ENCODE results near the gene MFN2.
A peak's percentile ranks its signal among the peaks of the same experiment; 100 is the strongest.

MFN2 gene

GRCh38 chr1:11981378-11982009, 1.2 kb downstream of the MFN2 start:
- H3K36me3 ChIP-seq (ENCODE audit: control insufficient read depth in 2 of 2, insufficient read depth in 2 of 2, low read length in 2 of 2), result peaks cover 29 to 33% of the 10 kb centered on the region in 2 donors
- H3K27me3 ChIP-seq (ENCODE audit: control insufficient read depth in 1 of 2, insufficient read depth in 2 of 2, low read length in 2 of 2), result no peaks in the 10 kb centered on the region
- no peaks in the 10 kb centered on the region for H3K9me3 ChIP-seq (ENCODE audit: control insufficient read depth in 2 of 2, low read length in 2 of 2)
- peak overlapping the region; percentile 21 to 98 for H3K9ac ChIP-seq (ENCODE audit: low read length in 2 of 2)
- H3K4me1 ChIP-seq (ENCODE audit: control insufficient read depth, insufficient read depth, low read length), result peaks cover 57% of the 10 kb centered on the region
- H3K27ac ChIP-seq (ENCODE audit: low read length), result peak overlapping the region; percentile 97
- H3K4me3 ChIP-seq (ENCODE audit: low read length in 2 of 2), result peak overlapping the region; percentile 96 to 97

GRCh38 chr1:11982010-11982392, 1.8 kb downstream of the MFN2 start:
- no peaks in the 10 kb centered on the region for H3K27me3 ChIP-seq (ENCODE audit: control insufficient read depth in 1 of 2, insufficient read depth in 2 of 2, low read length in 2 of 2)
- H3K9me3 ChIP-seq (ENCODE audit: control insufficient read depth in 2 of 2, low read length in 2 of 2), result no peaks in the 10 kb centered on the region
- H3K4me3 ChIP-seq (ENCODE audit: low read length in 2 of 2), result no peak overlapping the region
- peak overlapping the region in 1 of 2 donors; percentile 36 for H3K9ac ChIP-seq (ENCODE audit: low read length in 2 of 2)
- peak overlapping the region; percentile 24 for H3K27ac ChIP-seq (ENCODE audit: low read length)
- H3K36me3 ChIP-seq (ENCODE audit: control insufficient read depth in 2 of 2, insufficient read depth in 2 of 2, low read length in 2 of 2), result peaks cover 29 to 33% of the 10 kb centered on the region in 2 donors
- peaks cover 57% of the 10 kb centered on the region for H3K4me1 ChIP-seq (ENCODE audit: control insufficient read depth, insufficient read depth, low read length)

GRCh38 chr1:11984121-11984520, 3.9 kb downstream of the MFN2 start:
- no peaks in the 10 kb centered on the region for H3K9me3 ChIP-seq (ENCODE audit: control insufficient read depth in 2 of 2, low read length in 2 of 2)
- no peaks in the 10 kb centered on the region for H3K27me3 ChIP-seq (ENCODE audit: control insufficient read depth in 1 of 2, insufficient read depth in 2 of 2, low read length in 2 of 2)
- peaks cover 50% of the 10 kb centered on the region for H3K4me1 ChIP-seq (ENCODE audit: control insufficient read depth, insufficient read depth, low read length)
- H3K36me3 ChIP-seq (ENCODE audit: control insufficient read depth in 2 of 2, insufficient read depth in 2 of 2, low read length in 2 of 2), result peaks cover 32 to 36% of the 10 kb centered on the region in 2 donors
- H3K4me3 ChIP-seq (ENCODE audit: low read length in 2 of 2), result no peak overlapping the region
- H3K9ac ChIP-seq (ENCODE audit: low read length in 2 of 2), result peak overlapping the region in 1 of 2 donors; percentile 21
- H3K27ac ChIP-seq (ENCODE audit: low read length), result no peak overlapping the region

- Histone ChIP-seq H3K9ac (ENCODE audit: low read length in 2 of 2) (peak overlapping the region in 1 of 2 donors; percentile 21), H3K9me3 (ENCODE audit: control insufficient read depth in 2 of 2, low read length in 2 of 2) (no peaks in the 10 kb centered on the region), H3K27me3 (ENCODE audit: control insufficient read depth in 1 of 2, insufficient read depth in 2 of 2, low read length in 2 of 2) (no peaks in the 10 kb centered on the region), H3K27ac (ENCODE audit: low read length) (no peak overlapping the region), H3K4me1 (ENCODE audit: control insufficient read depth, insufficient read depth, low read length) (peaks cover 47% of the 10 kb centered on the region), H3K4me3 (ENCODE audit: low read length in 2 of 2) (no peak overlapping the region), H3K36me3 (ENCODE audit: control insufficient read depth in 2 of 2, insufficient read depth in 2 of 2, low read length in 2 of 2) (peaks cover 37 to 39% of the 10 kb centered on the region in 2 donors)
Measured at GRCh38 chr1:11984576-11984975, 4.3 kb downstream of the MFN2 start.

GRCh38 chr1:11985171-11985570, 4.9 kb downstream of the MFN2 start:
- H3K9me3 ChIP-seq (ENCODE audit: control insufficient read depth in 2 of 2, low read length in 2 of 2), result no peaks in the 10 kb centered on the region
- H3K9ac ChIP-seq (ENCODE audit: low read length in 2 of 2), result no peak overlapping the region
- H3K27ac ChIP-seq (ENCODE audit: low read length), result no peak overlapping the region
- peaks cover 48% of the 10 kb centered on the region for H3K4me1 ChIP-seq (ENCODE audit: control insufficient read depth, insufficient read depth, low read length)
- no peak overlapping the region for H3K4me3 ChIP-seq (ENCODE audit: low read length in 2 of 2)
- H3K27me3 ChIP-seq (ENCODE audit: control insufficient read depth in 1 of 2, insufficient read depth in 2 of 2, low read length in 2 of 2), result no peaks in the 10 kb centered on the region
- H3K36me3 ChIP-seq (ENCODE audit: control insufficient read depth in 2 of 2, insufficient read depth in 2 of 2, low read length in 2 of 2), result peaks cover 40 to 44% of the 10 kb centered on the region in 2 donors

GRCh38 chr1:11985851-11986250, 5.6 kb downstream of the MFN2 start:
- Histone ChIP-seq H3K36me3 (ENCODE audit: control insufficient read depth in 2 of 2, insufficient read depth in 2 of 2, low read length in 2 of 2) (peaks cover 40 to 48% of the 10 kb centered on the region in 2 donors), H3K27ac (ENCODE audit: low read length) (no peak overlapping the region), H3K4me3 (ENCODE audit: low read length in 2 of 2) (no peak overlapping the region), H3K9me3 (ENCODE audit: control insufficient read depth in 2 of 2, low read length in 2 of 2) (no peaks in the 10 kb centered on the region), H3K27me3 (ENCODE audit: control insufficient read depth in 1 of 2, insufficient read depth in 2 of 2, low read length in 2 of 2) (no peaks in the 10 kb centered on the region), H3K9ac (ENCODE audit: low read length in 2 of 2) (no peak overlapping the region), H3K4me1 (ENCODE audit: control insufficient read depth, insufficient read depth, low read length) (peaks cover 52% of the 10 kb centered on the region)

GRCh38 chr1:11989669-11990068, 9.4 kb downstream of the MFN2 start:
- H3K4me3 ChIP-seq (ENCODE audit: low read length in 2 of 2), result no peak overlapping the region
- H3K27ac ChIP-seq (ENCODE audit: low read length), result peak overlapping the region; percentile 97
- peaks cover 25% of the 10 kb centered on the region for H3K4me1 ChIP-seq (ENCODE audit: control insufficient read depth, insufficient read depth, low read length)
- H3K9ac ChIP-seq (ENCODE audit: low read length in 2 of 2), result peak overlapping the region; percentile 25 to 60
- no peaks in the 10 kb centered on the region for H3K27me3 ChIP-seq (ENCODE audit: control insufficient read depth in 1 of 2, insufficient read depth in 2 of 2, low read length in 2 of 2)
- H3K36me3 ChIP-seq (ENCODE audit: control insufficient read depth in 2 of 2, insufficient read depth in 2 of 2, low read length in 2 of 2), result peaks cover 37 to 42% of the 10 kb centered on the region in 2 donors
- no peaks in the 10 kb centered on the region for H3K9me3 ChIP-seq (ENCODE audit: control insufficient read depth in 2 of 2, low read length in 2 of 2)

GRCh38 chr1:11990303-11991032, 10.2 kb downstream of the MFN2 start:
- Histone ChIP-seq H3K36me3 (ENCODE audit: control insufficient read depth in 2 of 2, insufficient read depth in 2 of 2, low read length in 2 of 2) (peaks cover 39 to 44% of the 10 kb centered on the region in 2 donors), H3K9ac (ENCODE audit: low read length in 2 of 2) (peak overlapping the region; percentile 60 to 65), H3K4me1 (ENCODE audit: control insufficient read depth, insufficient read depth, low read length) (peaks cover 25% of the 10 kb centered on the region), H3K27ac (ENCODE audit: low read length) (peak overlapping the region; percentile 97), H3K4me3 (ENCODE audit: low read length in 2 of 2) (peak overlapping the region in 1 of 2 donors; percentile 22), H3K27me3 (ENCODE audit: control insufficient read depth in 1 of 2, insufficient read depth in 2 of 2, low read length in 2 of 2) (no peaks in the 10 kb centered on the region), H3K9me3 (ENCODE audit: control insufficient read depth in 2 of 2, low read length in 2 of 2) (no peaks in the 10 kb centered on the region)

GRCh38 chr1:11991969-11992676, 11.9 kb downstream of the MFN2 start:
- Histone ChIP-seq H3K27me3 (ENCODE audit: control insufficient read depth in 1 of 2, insufficient read depth in 2 of 2, low read length in 2 of 2) (no peaks in the 10 kb centered on the region), H3K9me3 (ENCODE audit: control insufficient read depth in 2 of 2, low read length in 2 of 2) (no peaks in the 10 kb centered on the region), H3K27ac (ENCODE audit: low read length) (peak overlapping the region; percentile 97), H3K4me3 (ENCODE audit: low read length in 2 of 2) (no peak overlapping the region), H3K36me3 (ENCODE audit: control insufficient read depth in 2 of 2, insufficient read depth in 2 of 2, low read length in 2 of 2) (peaks cover 49 to 51% of the 10 kb centered on the region in 2 donors), H3K9ac (ENCODE audit: low read length in 2 of 2) (no peak overlapping the region), H3K4me1 (ENCODE audit: control insufficient read depth, insufficient read depth, low read length) (peaks cover 20% of the 10 kb centered on the region)

GRCh38 chr1:11997081-11997850, 17.0 kb downstream of the MFN2 start:
- Histone ChIP-seq H3K27me3 (ENCODE audit: control insufficient read depth in 1 of 2, insufficient read depth in 2 of 2, low read length in 2 of 2) (no peaks in the 10 kb centered on the region), H3K9me3 (ENCODE audit: control insufficient read depth in 2 of 2, low read length in 2 of 2) (no peaks in the 10 kb centered on the region), H3K9ac (ENCODE audit: low read length in 2 of 2) (no peak overlapping the region), H3K36me3 (ENCODE audit: control insufficient read depth in 2 of 2, insufficient read depth in 2 of 2, low read length in 2 of 2) (peaks cover 62 to 71% of the 10 kb centered on the region in 2 donors), H3K27ac (ENCODE audit: low read length) (no peak overlapping the region), H3K4me1 (ENCODE audit: control insufficient read depth, insufficient read depth, low read length) (no peaks in the 10 kb centered on the region), H3K4me3 (ENCODE audit: low read length in 2 of 2) (no peak overlapping the region)

Measured in stomach smooth muscle (tissue), 2 donors.